Activated naive CD4-positive, alpha-beta T cell treated with anti-CD3 and anti-CD28 coated beads for 36 hours (primary cell): ENCODE data around the gene PNRC1. TPM values are rescaled to one million over a fixed set of nuclear protein-coding genes. Genes with fewer than 3 reads are reported as not detected.
"Not testable (repeated sequence)": the region's sequence is repeated elsewhere in the genome, so short reads cannot be mapped to it uniquely, and the experiment has no call there.

ENCODE experiments used
- CTCF ChIA-PET: fragments of 350-600 bp; sonication (Branson Sonifier 250); formaldehyde crosslinking; loops from one replicate; lab custom pipeline; 2021; ENCODE audit warnings: antibody characterized with exemption; lab: Charles Lee
- DNase-seq: peaks from one replicate; pipeline ENCODE4 v3.0.0-alpha.2; 2020
- H3K27ac Mint-ChIP-seq: one replicate; pipeline ENCODE4 v1.8.0; 2021; ENCODE audit warnings: mild to moderate bottlenecking, mixed read lengths
- H3K27me3 Mint-ChIP-seq: one replicate; pipeline ENCODE4 v1.8.0; 2021; ENCODE audit warnings: low read depth, mixed read lengths
- H3K36me3 Mint-ChIP-seq: one replicate; pipeline ENCODE4 v1.8.0; 2021; ENCODE audit warnings: low read depth, mixed read lengths
- H3K4me1 Mint-ChIP-seq: one replicate; pipeline ENCODE4 v1.8.0; 2021; ENCODE audit warnings: low read depth, mixed read lengths
- H3K4me3 Mint-ChIP-seq: one replicate; pipeline ENCODE4 v1.8.0; 2021; ENCODE audit warnings: mild to moderate bottlenecking, moderate library complexity, mixed read lengths
- H3K9me3 Mint-ChIP-seq: one replicate; pipeline ENCODE4 v1.8.0; 2021; ENCODE audit warnings: mixed read lengths
- intact Hi-C: fragments of 100-400 bp; cut with micrococcal nuclease; formaldehyde crosslinking; loops from one replicate; pipeline ENCODE4 v1.15.1; 2023
- total RNA-seq, 2 experiments: library from RNA; stranded (reverse); gene quantifications; one replicate each; pipeline ENCODE4 v1.2.3, GENCODE V29; 2021

Gene PNRC1
- total RNA-seq, 2 experiments from 2014 or later: 110 to 111 TPM

GRCh38 chr6:89045576-89045975 lies 35.0 kb upstream of the PNRC1 start:
- H3K4me3 Mint-ChIP-seq: no peak overlapping the region
- no peaks in the 10 kb centered on the region for H3K36me3 Mint-ChIP-seq
- intact Hi-C loops: no loop called here
- H3K27me3 Mint-ChIP-seq: no peaks in the 10 kb centered on the region
- peaks cover 5% of the 10 kb centered on the region for H3K4me1 Mint-ChIP-seq
- H3K27ac Mint-ChIP-seq: no peak overlapping the region
- CTCF ChIA-PET: no interaction called here
- DNase-seq: no peak
- H3K9me3 Mint-ChIP-seq: no peaks in the 10 kb centered on the region

- H3K4me3 Mint-ChIP-seq: no peak overlapping the region
- intact Hi-C loops: no loop called here
- CTCF ChIA-PET: interaction anchor here (0.7 kb wide), 1 partner anchor 24 kb away, joined by 3 read pairs; no protein-coding TSS in a partner anchor
- no peaks in the 10 kb centered on the region for H3K27me3 Mint-ChIP-seq
- no peaks in the 10 kb centered on the region for H3K9me3 Mint-ChIP-seq
- H3K27ac Mint-ChIP-seq: no peak overlapping the region
- no peak for DNase-seq
- H3K4me1 Mint-ChIP-seq: peaks cover 15% of the 10 kb centered on the region
- H3K36me3 Mint-ChIP-seq: no peaks in the 10 kb centered on the region
Measured at GRCh38 chr6:89047473-89047872, 33.1 kb upstream of the PNRC1 start.

GRCh38 chr6:89048288-89048923 lies 32.1 kb upstream of the PNRC1 start:
- CTCF ChIA-PET: interaction anchor here (0.6 to 0.7 kb wide), 2 partner anchors 162 to 1856 kb away, joined by 3 read pairs; no protein-coding TSS in a partner anchor
- DNase-seq: no peak
- Mint-ChIP-seq H3K4me1 (peaks cover 10% of the 10 kb centered on the region), H3K36me3 (no peaks in the 10 kb centered on the region), H3K9me3 (no peaks in the 10 kb centered on the region), H3K27me3 (no peaks in the 10 kb centered on the region), H3K27ac (no peak overlapping the region), H3K4me3 (no peak overlapping the region)
- intact Hi-C loops: no loop called here

DNA sequence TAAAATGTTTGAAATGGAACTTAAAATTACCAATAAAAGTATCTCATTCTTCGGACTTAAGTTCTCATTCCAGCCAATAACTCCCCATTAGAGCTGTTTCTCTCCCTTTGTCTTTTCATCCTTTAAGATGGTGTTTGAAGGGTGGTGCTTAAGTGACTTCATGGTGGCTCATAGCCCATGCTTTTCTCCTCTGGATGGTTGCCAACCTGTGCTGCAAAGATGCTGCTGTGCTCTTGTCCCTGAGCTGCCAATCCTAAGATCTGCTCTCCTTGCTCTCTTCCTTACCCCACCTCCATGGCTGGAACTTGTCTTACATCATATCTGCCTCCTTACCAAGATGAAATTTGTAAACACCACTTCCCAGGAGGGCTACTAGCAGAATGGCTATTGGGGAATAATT lies 31.6 kb upstream of the PNRC1 start:
- Mint-ChIP-seq H3K27me3 (no peaks in the 10 kb centered on the region), H3K27ac (no peak overlapping the region), H3K4me1 (peaks cover 10% of the 10 kb centered on the region), H3K9me3 (no peaks in the 10 kb centered on the region), H3K36me3 (no peaks in the 10 kb centered on the region), H3K4me3 (no peak overlapping the region)
- CTCF ChIA-PET: interaction anchor here (0.7 kb wide), 1 partner anchor 1856 kb away, joined by 3 read pairs; no protein-coding TSS in a partner anchor
- no peak for DNase-seq
- intact Hi-C loops: no loop called here

- H3K36me3 Mint-ChIP-seq: no peaks in the 10 kb centered on the region
- no peak overlapping the region for H3K27ac Mint-ChIP-seq
Measured at GRCh38 chr6:89050155-89050554, 30.4 kb upstream of the PNRC1 start.

GRCh38 chr6:89050697-89051096 lies 29.9 kb upstream of the PNRC1 start:
- intact Hi-C loops: loop anchor here (1.0 kb wide), 1 partner anchor 29 kb away; no protein-coding TSS in a partner anchor
- H3K9me3 Mint-ChIP-seq: peaks cover 2% of the 10 kb centered on the region
- CTCF ChIA-PET: interaction anchor here (1.8 kb wide), 1 partner anchor 68 kb away, joined by 6 read pairs; no protein-coding TSS in a partner anchor
- H3K36me3 Mint-ChIP-seq: no peaks in the 10 kb centered on the region
- no peaks in the 10 kb centered on the region for H3K27me3 Mint-ChIP-seq
- H3K27ac Mint-ChIP-seq: no peak overlapping the region
- no peak for DNase-seq
- H3K4me1 Mint-ChIP-seq: peaks cover 10% of the 10 kb centered on the region
- no peak overlapping the region for H3K4me3 Mint-ChIP-seq

More at GRCh38 chr6:89050155-89050554, 30.4 kb upstream of the PNRC1 start:
- Mint-ChIP-seq H3K4me3 (no peak overlapping the region), H3K27me3 (no peaks in the 10 kb centered on the region), H3K9me3 (peaks cover 2% of the 10 kb centered on the region), H3K4me1 (peaks cover 10% of the 10 kb centered on the region)
- CTCF ChIA-PET: interaction anchor here (1.8 kb wide), 1 partner anchor 68 kb away, joined by 6 read pairs; no protein-coding TSS in a partner anchor
- intact Hi-C loops: no loop called here
- no peak for DNase-seq

GRCh38 chr6:89051676-89052075 lies 28.9 kb upstream of the PNRC1 start:
- Mint-ChIP-seq H3K9me3 (peaks cover 2% of the 10 kb centered on the region), H3K27ac (no peak overlapping the region), H3K4me3 (no peak overlapping the region), H3K4me1 (peaks cover 10% of the 10 kb centered on the region), H3K27me3 (no peaks in the 10 kb centered on the region), H3K36me3 (no peaks in the 10 kb centered on the region)
- DNase-seq: peak; percentile 23
- intact Hi-C loops: loop anchor here (1.0 kb wide), 1 partner anchor 28 kb away; no protein-coding TSS in a partner anchor
- CTCF ChIA-PET: interaction anchor here (1.0 to 1.8 kb wide), 2 partner anchors 23 to 69 kb away, joined by 5 to 6 read pairs; no protein-coding TSS in a partner anchor

DNA sequence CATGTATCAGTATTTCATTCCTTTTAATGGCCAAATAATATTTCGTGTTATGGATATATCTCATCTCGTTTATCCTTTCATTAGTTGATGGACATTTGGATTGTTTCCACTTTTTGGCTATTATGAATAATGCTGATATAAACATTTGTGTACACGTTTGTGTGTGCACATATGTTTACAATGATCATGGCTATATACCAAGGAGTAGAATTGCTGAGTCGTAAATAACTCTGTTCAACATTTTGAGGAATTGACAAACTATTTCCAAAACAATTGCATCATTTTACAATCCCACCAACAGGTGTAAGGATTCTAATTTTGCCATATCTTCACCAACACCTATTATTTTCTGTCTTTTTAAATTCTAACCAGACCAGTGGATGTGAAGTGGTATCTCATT lies 26.3 kb upstream of the PNRC1 start:
- peaks cover 10% of the 10 kb centered on the region for H3K4me1 Mint-ChIP-seq
- peaks cover 2% of the 10 kb centered on the region for H3K9me3 Mint-ChIP-seq
- H3K27me3 Mint-ChIP-seq: no peaks in the 10 kb centered on the region
- no peak overlapping the region for H3K27ac Mint-ChIP-seq
- H3K36me3 Mint-ChIP-seq: no peaks in the 10 kb centered on the region
- intact Hi-C loops: no loop called here
- CTCF ChIA-PET: no interaction called here
- H3K4me3 Mint-ChIP-seq: no peak overlapping the region
- no peak for DNase-seq

GRCh38 chr6:89057759-89058158 lies 22.8 kb upstream of the PNRC1 start:
- Mint-ChIP-seq H3K4me3 (no peak overlapping the region), H3K4me1 (no peaks in the 10 kb centered on the region), H3K9me3 (peaks cover 2% of the 10 kb centered on the region), H3K27me3 (no peaks in the 10 kb centered on the region), H3K27ac (no peak overlapping the region), H3K36me3 (no peaks in the 10 kb centered on the region)
- DNase-seq: no peak
- CTCF ChIA-PET: no interaction called here
- intact Hi-C loops: no loop called here

DNA sequence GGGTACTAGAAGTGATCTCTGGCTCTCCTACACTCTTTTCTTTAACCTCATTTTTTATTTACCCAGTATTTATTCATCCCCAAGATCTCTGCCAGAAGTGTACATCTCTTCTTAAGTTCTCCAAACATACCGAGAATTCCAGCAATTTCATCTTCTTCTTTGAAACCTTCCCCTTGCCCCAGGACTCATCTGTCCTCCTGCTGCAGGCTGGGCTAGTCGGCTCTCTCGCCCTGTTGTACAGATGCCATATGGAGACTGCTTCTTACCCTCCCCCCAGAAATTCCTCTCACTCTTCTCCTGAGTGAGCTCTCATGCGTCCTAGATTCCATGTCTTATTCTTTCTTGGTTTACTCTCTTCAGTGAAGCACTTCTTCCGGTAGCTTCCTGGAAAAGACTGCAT lies 21.9 kb upstream of the PNRC1 start:
- Mint-ChIP-seq H3K4me3 (no peak overlapping the region), H3K4me1 (no peaks in the 10 kb centered on the region), H3K9me3 (peaks cover 2% of the 10 kb centered on the region), H3K27ac (no peak overlapping the region), H3K27me3 (no peaks in the 10 kb centered on the region), H3K36me3 (no peaks in the 10 kb centered on the region)
- CTCF ChIA-PET: no interaction called here
- intact Hi-C loops: no loop called here
- DNase-seq: no peak

DNA sequence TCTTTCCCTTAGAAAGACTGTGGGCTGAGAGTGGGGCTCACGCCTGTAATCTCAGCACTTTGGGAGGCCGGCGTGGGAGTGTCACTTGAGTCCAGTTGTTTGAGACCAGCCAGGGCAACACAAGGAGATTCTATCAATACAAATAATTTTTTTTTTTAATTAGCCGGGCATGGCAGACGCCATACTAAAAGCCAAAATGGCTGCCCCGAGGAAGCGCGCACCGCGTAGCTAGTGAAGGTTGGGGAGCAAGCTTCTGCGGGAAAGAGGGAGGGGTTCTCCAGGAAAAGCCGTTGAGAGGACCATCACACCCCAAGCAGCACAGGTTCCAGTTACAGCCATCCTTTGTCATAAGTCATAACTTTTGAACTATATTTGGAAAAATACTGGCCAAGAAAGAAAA lies 21.3 kb upstream of the PNRC1 start:
- no peak for DNase-seq
- Mint-ChIP-seq H3K9me3 (peaks cover 2% of the 10 kb centered on the region), H3K27ac (no peak overlapping the region), H3K4me3 (no peak overlapping the region), H3K27me3 (no peaks in the 10 kb centered on the region), H3K36me3 (no peaks in the 10 kb centered on the region), H3K4me1 (no peaks in the 10 kb centered on the region)
- CTCF ChIA-PET: no interaction called here
- intact Hi-C loops: no loop called here

- H3K27me3 Mint-ChIP-seq: no peaks in the 10 kb centered on the region
- intact Hi-C loops: no loop called here
- no peaks in the 10 kb centered on the region for H3K4me1 Mint-ChIP-seq
- no peak overlapping the region for H3K27ac Mint-ChIP-seq
- H3K9me3 Mint-ChIP-seq: no peaks in the 10 kb centered on the region
- H3K36me3 Mint-ChIP-seq: no peaks in the 10 kb centered on the region
- DNase-seq: no peak
- CTCF ChIA-PET: no interaction called here
- no peak overlapping the region for H3K4me3 Mint-ChIP-seq
Measured at GRCh38 chr6:89063881-89064280, 16.7 kb upstream of the PNRC1 start.

DNA sequence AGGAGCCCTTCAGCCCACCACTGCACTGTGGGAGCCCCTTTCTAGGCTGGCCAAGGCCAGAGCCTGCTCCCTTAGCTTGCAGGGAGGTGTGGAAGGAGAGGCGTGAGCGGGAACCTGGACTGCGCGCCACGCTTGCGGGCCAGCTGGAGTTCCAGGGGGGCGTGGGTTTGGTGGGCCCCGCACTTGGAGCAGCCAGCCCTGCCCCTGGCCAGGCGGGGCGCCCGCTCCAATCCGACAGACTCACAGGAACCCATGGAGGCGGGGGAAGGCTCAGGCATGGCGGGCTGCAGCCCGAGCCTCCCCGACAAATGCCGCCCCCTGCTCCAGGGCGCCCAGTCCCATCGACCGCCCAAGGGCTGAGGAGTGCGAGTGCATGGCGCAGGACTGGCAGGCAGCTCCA lies 15.6 kb upstream of the PNRC1 start:
- H3K4me3 Mint-ChIP-seq, H3K27ac Mint-ChIP-seq, DNase-seq, H3K9me3 Mint-ChIP-seq, H3K27me3 Mint-ChIP-seq, H3K4me1 Mint-ChIP-seq, intact Hi-C loops, H3K36me3 Mint-ChIP-seq: not testable (repeated sequence)
- CTCF ChIA-PET: interaction anchor here (0.5 to 1.3 kb wide), 2 partner anchors 14 to 85 kb away, joined by 4 to 7 read pairs; no protein-coding TSS in a partner anchor
